H9 (cell line): ENCODE results near the gene HSPA8. TPM values are rescaled to one million over a fixed set of nuclear protein-coding genes. Genes with fewer than 3 reads are reported as not detected.

Experiments
- DNase-seq: peaks from one replicate; pipeline ENCODE4 v3.0.0-alpha.2; 2017
- H2AFZ ChIP-seq: one replicate; pipeline ENCODE4 v1.6.1; 2013; ENCODE audit warnings: mild to moderate bottlenecking, low read length, control low read depth, moderate library complexity
- H2AK5ac ChIP-seq: 2 replicates; pipeline ENCODE4 v1.6.1; 2013; ENCODE audit warnings: low read length, control low read depth, mixed read lengths; ENCODE audit not compliant: insufficient read length
- H2BK120ac ChIP-seq: one replicate; pipeline ENCODE4 v1.6.1; 2013; ENCODE audit warnings: low read depth, mild to moderate bottlenecking, low read length, control low read depth, inconsistent platforms; ENCODE audit not compliant: poor library complexity, severe bottlenecking
- H2BK12ac ChIP-seq: 2 replicates; pipeline ENCODE4 v1.6.1; 2013; ENCODE audit warnings: low read length, control low read depth, mixed read lengths, low read depth; ENCODE audit not compliant: insufficient read length
- H2BK15ac ChIP-seq: 2 replicates; pipeline ENCODE4 v1.6.1; 2013; ENCODE audit warnings: low read depth, low read length, control low read depth
- H2BK20ac ChIP-seq: one replicate; pipeline ENCODE4 v1.6.1; 2013; ENCODE audit warnings: low read depth, mild to moderate bottlenecking, low read length, control low read depth, inconsistent platforms; ENCODE audit not compliant: poor library complexity, severe bottlenecking
- H2BK5ac ChIP-seq: 2 replicates; pipeline ENCODE4 v1.6.1; 2013; ENCODE audit warnings: low read length, control low read depth, mixed read lengths; ENCODE audit not compliant: insufficient read length
- H3K14ac ChIP-seq: 2 replicates; pipeline ENCODE4 v1.6.1; 2013; ENCODE audit warnings: low read length, control low read depth; ENCODE audit not compliant: insufficient read depth
- H3K18ac ChIP-seq: 2 replicates; pipeline ENCODE4 v1.6.1; 2013; ENCODE audit warnings: low read depth, mild to moderate bottlenecking, mixed read lengths, low read length, control low read depth; ENCODE audit not compliant: insufficient read length
- H3K23ac ChIP-seq: 2 replicates; pipeline ENCODE4 v1.6.1; 2013; ENCODE audit warnings: low read length, control low read depth, mixed read lengths, low read depth; ENCODE audit not compliant: insufficient read length
- H3K23me2 ChIP-seq: 2 replicates; pipeline ENCODE4 v1.6.1; 2013; ENCODE audit warnings: low read depth, mild to moderate bottlenecking, mixed read lengths, low read length, control low read depth; ENCODE audit not compliant: insufficient read length, poor library complexity, severe bottlenecking
- H3K27ac ChIP-seq: 2 replicates; pipeline ENCODE4 v1.5.1; 2013; ENCODE audit warnings: low read length, control low read depth, mixed read lengths, low read depth; ENCODE audit not compliant: insufficient read length
- H3K27me3 ChIP-seq: 2 replicates; pipeline ENCODE4 v1.6.1; 2013; ENCODE audit warnings: low read length, control low read depth, inconsistent platforms; ENCODE audit not compliant: insufficient read depth
- H3K4ac ChIP-seq: 2 replicates; pipeline ENCODE4 v1.6.1; 2013; ENCODE audit warnings: low read depth, mild to moderate bottlenecking, control low read depth, inconsistent platforms, low read length, moderate library complexity
- H3K4me1 ChIP-seq: 2 replicates; pipeline ENCODE4 v1.6.1; 2013; ENCODE audit warnings: low read length, control low read depth, inconsistent platforms; ENCODE audit not compliant: insufficient read depth
- H3K4me2 ChIP-seq: 2 replicates; pipeline ENCODE4 v1.6.1; 2013; ENCODE audit warnings: low read length, control low read depth, mixed read lengths; ENCODE audit not compliant: insufficient read length, insufficient read depth
- H3K56ac ChIP-seq: 2 replicates; pipeline ENCODE4 v1.6.1; 2013; ENCODE audit warnings: low read depth, mild to moderate bottlenecking, mixed read lengths, low read length, control low read depth; ENCODE audit not compliant: insufficient read length
- H3K79me1 ChIP-seq: 2 replicates; pipeline ENCODE4 v1.6.1; 2013; ENCODE audit warnings: low read depth, mild to moderate bottlenecking, moderate library complexity, low read length, control low read depth, inconsistent platforms; ENCODE audit not compliant: insufficient read depth, poor library complexity, severe bottlenecking
- H3K79me2 ChIP-seq: 2 replicates; pipeline ENCODE4 v1.6.1; 2013; ENCODE audit warnings: low read length, control low read depth, inconsistent platforms; ENCODE audit not compliant: insufficient read depth
- H3K9ac ChIP-seq: 2 replicates; pipeline ENCODE4 v1.6.1; 2013; ENCODE audit warnings: low read length, control low read depth, mixed read lengths; ENCODE audit not compliant: insufficient read length; ENCODE audit errors: extremely low read depth
- H3K9me3 ChIP-seq: one replicate; pipeline ENCODE4 v1.6.1; 2013; ENCODE audit warnings: low read depth, low read length, inconsistent platforms; ENCODE audit not compliant: control insufficient read depth
- H3T11ph ChIP-seq: one replicate; pipeline ENCODE4 v1.6.1; 2013; ENCODE audit warnings: mild to moderate bottlenecking, low read length, control low read depth, inconsistent platforms
- H4K20me1 ChIP-seq: one replicate; pipeline ENCODE4 v1.6.1; 2013; ENCODE audit not compliant: control insufficient read depth, insufficient read length, insufficient read depth
- H4K5ac ChIP-seq: 2 replicates; pipeline ENCODE4 v1.6.1; 2013; ENCODE audit warnings: low read depth, mild to moderate bottlenecking, mixed read lengths, low read length, control low read depth; ENCODE audit not compliant: insufficient read length
- H4K8ac ChIP-seq: replicated peaks from 2 replicates; pipeline ENCODE4 v1.6.1; 2013; ENCODE audit warnings: low read length, control low read depth, mixed read lengths, low read depth; ENCODE audit not compliant: insufficient read length
- H4K91ac ChIP-seq: 2 replicates; pipeline ENCODE4 v1.6.1; 2013; ENCODE audit warnings: low read depth, mild to moderate bottlenecking, moderate library complexity, mixed read lengths, low read length, control low read depth; ENCODE audit not compliant: insufficient read length
- H3K27ac Mint-ChIP-seq, 3 experiments: 2 replicates in 2 of 3; 3 replicates in 1 of 3; pipeline ENCODE4 v1.8.0; 2020 to 2021; ENCODE audit warnings: mixed read lengths in 3 of 3, mild to moderate bottlenecking in 1 of 3, moderate library complexity in 1 of 3
- H3K27me3 Mint-ChIP-seq: 2 replicates; pipeline ENCODE4 v1.8.0; 2021; ENCODE audit warnings: low read depth, mild to moderate bottlenecking, moderate library complexity, mixed read lengths
- H3K36me3 Mint-ChIP-seq, 3 experiments: 2 replicates in 2 of 3; 3 replicates in 1 of 3; pipeline ENCODE4 v1.8.0; 2020 to 2021; ENCODE audit warnings: low read depth in 3 of 3, mixed read lengths in 3 of 3; ENCODE audit not compliant: insufficient read depth in 1 of 3
- H3K4me1 Mint-ChIP-seq, 2 experiments: 2 replicates each; pipeline ENCODE4 v1.8.0; 2020; ENCODE audit warnings: mixed read lengths in 2 of 2
- H3K4me3 Mint-ChIP-seq, 2 experiments: 2 replicates in 1 of 2; 3 replicates in 1 of 2; pipeline ENCODE4 v1.8.0; 2020 to 2021; ENCODE audit warnings: mild to moderate bottlenecking in 2 of 2, mixed read lengths in 2 of 2, moderate library complexity in 1 of 2
- H3K9me3 Mint-ChIP-seq, 2 experiments: 2 replicates in 1 of 2; 3 replicates in 1 of 2; pipeline ENCODE4 v1.8.0; 2020; ENCODE audit warnings: mild to moderate bottlenecking in 2 of 2, mixed read lengths in 2 of 2, moderate library complexity in 1 of 2
- WGBS: extraction: QIAGEN DNeasy Blood & Tissue Kit; methylation state at CpG from one replicate; pipeline ENCODE4 v1.1.7; 2013; ENCODE audit warnings: missing lambda C conversion rate, low lambda C conversion rate, mixed read lengths; ENCODE audit not compliant: insufficient read length; ENCODE audit errors: extremely low coverage; 5-methylcytosine and 5-hydroxymethylcytosine counted together
- total RNA-seq: library from RNA; stranded (reverse); gene quantifications from 2 replicates; pipeline ENCODE4 v1.2.1, GENCODE V29; 2021
- TF ChIP-seq, protein P1 (sequence below): fragments of 200-600 bp; sonication (generic); conservative IDR thresholded peaks from 3 replicates; pipeline ENCODE4 v1.8.0; 2021; ENCODE audit warnings: antibody characterized with exemption, mild to moderate bottlenecking

Gene HSPA8
- total RNA-seq, 1 experiment from 2014 or later, result 2,160 TPM

DNA sequence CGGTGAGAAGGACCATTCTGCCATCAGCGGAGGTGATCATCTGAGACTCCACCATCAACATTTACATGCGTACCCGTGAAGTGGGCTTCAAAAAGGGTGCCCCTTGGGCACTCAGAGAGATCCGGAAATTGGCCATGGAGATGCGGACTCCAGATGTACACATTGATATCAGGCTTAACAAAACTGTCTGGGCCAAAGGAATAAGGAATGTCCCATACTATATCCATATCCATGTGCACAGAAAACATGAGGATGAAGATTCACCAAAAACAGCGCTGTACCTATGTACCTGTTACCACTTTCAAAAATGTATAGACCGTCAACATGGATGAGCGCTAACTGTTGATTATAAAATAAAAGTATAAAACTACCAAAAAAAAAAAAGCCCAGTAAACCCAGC, 10.8 kb downstream of the HSPA8 start:
- Histone ChIP-seq H2BK120ac (no peak overlapping the region), H3K18ac (no peak overlapping the region), H2BK5ac (no peak overlapping the region), H4K91ac (no peak overlapping the region), H3K9me3 (no peaks in the 10 kb centered on the region), H3K79me1 (no peaks in the 10 kb centered on the region), H4K20me1 (no peaks in the 10 kb centered on the region), H3K14ac (no peak overlapping the region), H3K23ac (no peak overlapping the region), H3K4ac (no peak overlapping the region), H2BK20ac (no peak overlapping the region), H3K56ac (no peak overlapping the region), H2BK12ac (no peak overlapping the region), H2AK5ac (no peak overlapping the region), H2AFZ (no peak overlapping the region), H3K4me2 (no peak overlapping the region), H3K4me1 (no peaks in the 10 kb centered on the region), H4K8ac (no peak overlapping the region), H4K5ac (no peak overlapping the region), H3T11ph (no peak overlapping the region), H3K9ac (no peak overlapping the region), H3K79me2 (no peaks in the 10 kb centered on the region), H2BK15ac (no peak overlapping the region), H3K23me2 (no peaks in the 10 kb centered on the region), H3K27ac (no peak overlapping the region), H3K27me3 (no peaks in the 10 kb centered on the region; the same call in 1 of the 2 replicates)
- Mint-ChIP-seq H3K27ac (no peak overlapping the region), H3K4me1 (peaks cover 3 to 4% of the 10 kb centered on the region in 2 experiments; a peak in 2 of 4 replicates), H3K9me3 (no peaks in the 10 kb centered on the region), H3K4me3 (no peak overlapping the region), H3K27me3 (no peaks in the 10 kb centered on the region), H3K36me3 (peaks cover 0 to 18% (median 7%) of the 10 kb centered on the region in 3 experiments; a peak in 4 of 7 replicates)
- DNase-seq, result no peak
- TF ChIP-seq, protein P1, sequence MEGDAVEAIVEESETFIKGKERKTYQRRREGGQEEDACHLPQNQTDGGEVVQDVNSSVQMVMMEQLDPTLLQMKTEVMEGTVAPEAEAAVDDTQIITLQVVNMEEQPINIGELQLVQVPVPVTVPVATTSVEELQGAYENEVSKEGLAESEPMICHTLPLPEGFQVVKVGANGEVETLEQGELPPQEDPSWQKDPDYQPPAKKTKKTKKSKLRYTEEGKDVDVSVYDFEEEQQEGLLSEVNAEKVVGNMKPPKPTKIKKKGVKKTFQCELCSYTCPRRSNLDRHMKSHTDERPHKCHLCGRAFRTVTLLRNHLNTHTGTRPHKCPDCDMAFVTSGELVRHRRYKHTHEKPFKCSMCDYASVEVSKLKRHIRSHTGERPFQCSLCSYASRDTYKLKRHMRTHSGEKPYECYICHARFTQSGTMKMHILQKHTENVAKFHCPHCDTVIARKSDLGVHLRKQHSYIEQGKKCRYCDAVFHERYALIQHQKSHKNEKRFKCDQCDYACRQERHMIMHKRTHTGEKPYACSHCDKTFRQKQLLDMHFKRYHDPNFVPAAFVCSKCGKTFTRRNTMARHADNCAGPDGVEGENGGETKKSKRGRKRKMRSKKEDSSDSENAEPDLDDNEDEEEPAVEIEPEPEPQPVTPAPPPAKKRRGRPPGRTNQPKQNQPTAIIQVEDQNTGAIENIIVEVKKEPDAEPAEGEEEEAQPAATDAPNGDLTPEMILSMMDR, result no peak
- no CpG with 5 or more reads among the region's 9 CpGs for WGBS
